ENCODE data around the gene IL17B.

GRCh38 chr5:149365418-149365817 is 13.7 kb downstream of the IL17B start:
- TF ChIP-seq CTCF (conservative IDR thresholded peaks at IDR 0.05; ENCODE audit: low read depth in 2 of 2), result no peak
- TF ChIP-seq REST (IDR thresholded peaks at IDR 0.05; ENCODE audit: unreplicated experiment), result no peak
- TF ChIP-seq ZNF114 (CRISPR knock-in tag; IDR thresholded peaks at IDR 0.05), result no peak
- no peak for TF ChIP-seq EZH2 (IDR thresholded peaks at IDR 0.05; ENCODE audit: low read depth, unreplicated experiment)
- no peak for TF ChIP-seq POLR2AphosphoS5 (IDR thresholded peaks at IDR 0.05; ENCODE audit: low read depth)
- no peak for TF ChIP-seq JUNB (IDR thresholded peaks at IDR 0.05; ENCODE audit: unreplicated experiment)
- TF ChIP-seq CREB1 (CRISPR knock-in tag; IDR thresholded peaks at IDR 0.05; ENCODE audit: low read depth), result no peak

Data from GM23338 (cell line).